Measurements from ENCODE around the gene TMEM245. TPM values are rescaled to one million over a fixed set of nuclear protein-coding genes. Genes with fewer than 3 reads are reported as not detected.

Gene TMEM245
- total RNA-seq, 1 experiment from 2014 or later, result 60.3 TPM

DNA sequence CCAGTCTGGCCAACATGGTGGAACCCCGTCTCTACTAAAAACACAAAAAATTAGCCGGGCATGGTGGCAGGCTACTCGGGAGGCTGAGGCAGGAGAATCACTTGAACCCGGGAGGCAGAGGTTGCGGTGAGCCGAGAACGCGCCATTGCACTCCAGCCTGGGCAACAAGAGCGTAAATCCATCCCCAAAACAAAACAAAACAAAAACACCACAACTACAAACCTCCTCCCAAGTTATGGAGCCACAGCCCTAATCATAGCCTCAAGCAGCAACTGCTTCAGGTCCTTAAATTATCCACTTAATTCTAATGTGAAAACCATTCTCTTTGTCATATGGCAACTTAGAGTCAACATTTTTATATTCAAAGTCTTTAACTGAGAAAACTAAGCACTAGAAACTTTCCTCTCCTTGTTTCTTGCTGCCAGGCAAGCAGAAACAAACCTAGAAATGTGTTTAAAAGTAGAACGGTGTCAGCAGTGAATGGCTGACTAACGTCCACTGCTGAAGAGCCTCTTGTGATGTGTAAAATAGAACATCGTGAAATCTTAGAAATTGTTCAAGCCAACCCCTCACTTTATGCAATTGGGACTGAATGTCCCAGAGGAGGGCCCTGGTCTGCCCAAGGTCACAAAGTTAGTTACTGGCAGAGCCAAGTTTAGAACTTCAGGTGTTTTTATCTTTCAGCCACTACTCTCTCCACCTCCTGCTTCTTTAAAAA, 5.7 kb downstream of the TMEM245 start:
- Histone ChIP-seq H3K79me2 (ENCODE audit: low read depth) (peaks cover 100% of the 10 kb centered on the region), H3K4me3 (no peak overlapping the region), H3F3A (ENCODE audit: insufficient read depth, low read depth) (peaks cover 18% of the 10 kb centered on the region), H3K36me3 (ENCODE audit: low read depth) (0 out of 2 replicates have a peak, but pooled peaks cover 10% of the 10 kb centered on the region), H3K4me1 (replicated peaks; ENCODE audit: insufficient read depth) (peaks cover 81% of the 10 kb centered on the region), H3K9me2 (ENCODE audit: insufficient read depth) (no peaks in the 10 kb centered on the region), H3K27me3 (ENCODE audit: insufficient read depth, low read depth) (no peaks in the 10 kb centered on the region), H2AFZ (no peak overlapping the region), H4K20me1 (ENCODE audit: insufficient read depth) (peaks cover 20% of the 10 kb centered on the region), H3K4me2 (peak overlapping the region; percentile 21), H3K9me3 (ENCODE audit: insufficient read depth, low read depth) (no peaks in the 10 kb centered on the region), H3K27ac (peak overlapping the region; percentile 15; the same call in 1 of the 2 replicates)
- ChIA-PET POLR2A (ENCODE audit: unreplicated experiment) (interaction anchor here (0.7 kb wide), 1 partner anchor 657 kb away, joined by 8 read pairs; no protein-coding TSS in a partner anchor), CTCF (no interaction called here)
- no TSS peak for BruUV-seq (replicated peaks)
- DNase-seq, result no peak
- intact Hi-C loops (cut with micrococcal nuclease; ENCODE audit: unreplicated experiment), result no loop called here
- TF ChIP-seq, protein P1, sequence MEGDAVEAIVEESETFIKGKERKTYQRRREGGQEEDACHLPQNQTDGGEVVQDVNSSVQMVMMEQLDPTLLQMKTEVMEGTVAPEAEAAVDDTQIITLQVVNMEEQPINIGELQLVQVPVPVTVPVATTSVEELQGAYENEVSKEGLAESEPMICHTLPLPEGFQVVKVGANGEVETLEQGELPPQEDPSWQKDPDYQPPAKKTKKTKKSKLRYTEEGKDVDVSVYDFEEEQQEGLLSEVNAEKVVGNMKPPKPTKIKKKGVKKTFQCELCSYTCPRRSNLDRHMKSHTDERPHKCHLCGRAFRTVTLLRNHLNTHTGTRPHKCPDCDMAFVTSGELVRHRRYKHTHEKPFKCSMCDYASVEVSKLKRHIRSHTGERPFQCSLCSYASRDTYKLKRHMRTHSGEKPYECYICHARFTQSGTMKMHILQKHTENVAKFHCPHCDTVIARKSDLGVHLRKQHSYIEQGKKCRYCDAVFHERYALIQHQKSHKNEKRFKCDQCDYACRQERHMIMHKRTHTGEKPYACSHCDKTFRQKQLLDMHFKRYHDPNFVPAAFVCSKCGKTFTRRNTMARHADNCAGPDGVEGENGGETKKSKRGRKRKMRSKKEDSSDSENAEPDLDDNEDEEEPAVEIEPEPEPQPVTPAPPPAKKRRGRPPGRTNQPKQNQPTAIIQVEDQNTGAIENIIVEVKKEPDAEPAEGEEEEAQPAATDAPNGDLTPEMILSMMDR (conservative IDR thresholded peaks at IDR 0.05), result no peak
- no peak for TF ChIP-seq EZH2 (IDR thresholded peaks at IDR 0.05; ENCODE audit: low read depth)

DNA sequence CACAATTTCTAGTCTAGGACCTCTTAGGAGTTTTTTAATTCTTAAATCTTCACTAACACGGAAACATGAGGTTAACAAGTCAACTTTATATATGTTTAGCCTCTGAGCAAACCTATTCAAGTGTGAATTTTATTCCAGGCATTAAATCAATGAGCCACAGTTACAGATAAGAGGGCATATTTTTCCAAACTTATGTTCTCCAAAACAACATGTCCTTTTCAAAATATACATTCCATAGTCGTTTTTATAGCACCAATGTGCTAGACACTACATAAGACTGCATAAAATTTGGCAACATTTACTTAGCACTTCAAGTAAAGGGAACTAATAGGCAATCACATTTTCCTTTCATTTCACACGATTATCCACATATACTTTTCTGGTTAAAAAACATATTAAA, 6.5 kb downstream of the TMEM245 start:
- TF ChIP-seq, protein P1 (conservative IDR thresholded peaks at IDR 0.05), result no peak
- no peak for TF ChIP-seq EZH2 (IDR thresholded peaks at IDR 0.05; ENCODE audit: low read depth)
- Histone ChIP-seq H4K20me1 (ENCODE audit: insufficient read depth) (peaks cover 13% of the 10 kb centered on the region), H3K4me3 (no peak overlapping the region), H3K79me2 (ENCODE audit: low read depth) (peaks cover 100% of the 10 kb centered on the region), H3K27me3 (ENCODE audit: insufficient read depth, low read depth) (no peaks in the 10 kb centered on the region), H3K4me2 (peak overlapping the region; percentile 21), H3K9me3 (ENCODE audit: insufficient read depth, low read depth) (no peaks in the 10 kb centered on the region), H3F3A (ENCODE audit: insufficient read depth, low read depth) (peaks cover 20% of the 10 kb centered on the region), H3K27ac (0 out of 2 replicates have a peak overlapping the region, but pooled peaks have one; percentile 15), H3K9me2 (ENCODE audit: insufficient read depth) (no peaks in the 10 kb centered on the region), H2AFZ (no peak overlapping the region), H3K4me1 (replicated peaks; ENCODE audit: insufficient read depth) (peaks cover 88% of the 10 kb centered on the region), H3K36me3 (ENCODE audit: low read depth) (0 out of 2 replicates have a peak, but pooled peaks cover 10% of the 10 kb centered on the region)
- intact Hi-C loops (cut with micrococcal nuclease; ENCODE audit: unreplicated experiment), result no loop called here
- BruUV-seq (replicated peaks), result no TSS peak
- ChIA-PET CTCF (no interaction called here), POLR2A (ENCODE audit: unreplicated experiment) (no interaction called here)
- DNase-seq, result no peak

DNA sequence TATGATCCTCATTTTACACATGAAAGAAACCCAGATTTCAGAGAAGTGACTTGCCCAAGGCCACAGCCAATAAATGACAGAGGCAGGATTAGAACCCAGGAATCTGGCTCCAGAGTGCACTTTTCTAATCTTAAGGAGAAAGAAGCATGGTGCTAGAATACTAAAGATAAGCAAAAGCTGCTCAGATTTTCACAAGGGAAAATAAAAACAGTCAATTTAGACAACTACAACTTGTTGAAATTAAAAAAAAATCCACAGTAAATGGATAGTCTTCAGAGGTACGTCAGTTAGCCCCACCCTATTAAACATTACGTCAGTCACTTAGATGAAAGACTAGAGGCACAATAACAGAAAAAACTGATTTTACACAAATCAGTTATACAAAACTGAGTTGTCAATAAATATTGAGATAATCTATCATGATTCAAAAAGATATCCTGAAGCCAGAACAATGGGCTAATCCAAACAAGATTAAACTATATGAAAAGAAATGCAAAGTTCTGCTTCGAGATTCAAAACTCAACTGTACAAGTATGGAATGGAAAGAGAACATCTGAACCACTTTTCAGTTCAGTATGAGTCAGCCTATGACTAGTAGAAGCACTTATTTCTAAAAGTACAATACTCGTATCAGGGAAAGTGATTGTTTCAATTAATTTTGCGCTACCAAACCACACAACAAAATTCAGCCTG, 9.3 kb downstream of the TMEM245 start:
- peaks cover 9% of the 10 kb centered on the region; the same call in 1 of the 2 replicates for H3K36me3 ChIP-seq (ENCODE audit: low read depth)
- peak overlapping the region; percentile 73 for H3K27ac ChIP-seq
- H3K27me3 ChIP-seq (ENCODE audit: insufficient read depth, low read depth), result no peaks in the 10 kb centered on the region
- H4K20me1 ChIP-seq (ENCODE audit: insufficient read depth), result no peaks in the 10 kb centered on the region
- ChIA-PET POLR2A (ENCODE audit: unreplicated experiment) (no interaction called here), CTCF (interaction anchor here (0.6 to 0.7 kb wide), 2 partner anchors 67 to 73 kb away, joined by 3 read pairs; no protein-coding TSS in a partner anchor)
- peak overlapping the region; percentile 25 for H3K4me2 ChIP-seq
- peaks cover 98% of the 10 kb centered on the region for H3K79me2 ChIP-seq (ENCODE audit: low read depth)
- intact Hi-C loops (cut with micrococcal nuclease; ENCODE audit: unreplicated experiment), result no loop called here
- H3K9me2 ChIP-seq (ENCODE audit: insufficient read depth), result no peaks in the 10 kb centered on the region
- peaks cover 34% of the 10 kb centered on the region for H3F3A ChIP-seq (ENCODE audit: insufficient read depth, low read depth)
- no peak for DNase-seq
- H3K9me3 ChIP-seq (ENCODE audit: insufficient read depth, low read depth), result no peaks in the 10 kb centered on the region
- BruUV-seq (replicated peaks), result no TSS peak
- TF ChIP-seq, protein P1 (conservative IDR thresholded peaks at IDR 0.05), result no peak
- no peak for TF ChIP-seq EZH2 (IDR thresholded peaks at IDR 0.05; ENCODE audit: low read depth)
- H3K4me1 ChIP-seq (replicated peaks; ENCODE audit: insufficient read depth), result peaks cover 78% of the 10 kb centered on the region
- 0 out of 2 replicates have a peak overlapping the region, but pooled peaks have one; percentile 15 for H3K4me3 ChIP-seq
- no peak overlapping the region for H2AFZ ChIP-seq

All from PC-9 (cell line).